ENCODE results near the gene CAMK2B.

DNA sequence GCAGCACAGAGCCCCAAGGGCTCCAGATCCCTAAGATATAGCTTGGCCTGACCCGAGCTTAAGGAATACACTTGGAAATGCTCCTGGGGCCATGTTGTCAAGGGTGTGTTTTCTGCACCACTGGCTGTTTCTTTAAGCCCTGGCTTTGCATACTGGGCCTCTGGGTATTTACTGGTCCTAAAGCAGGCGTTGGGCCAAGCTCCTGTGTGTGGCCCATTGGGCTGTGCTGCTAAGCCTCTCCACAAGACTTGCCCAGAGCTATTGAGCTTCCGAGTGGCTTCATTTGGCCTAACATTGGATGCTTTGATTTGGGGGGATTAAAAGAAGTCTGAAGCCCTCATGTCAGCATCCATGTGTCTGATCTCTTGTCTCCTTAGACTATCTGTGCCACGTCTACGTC is 119.4 kb downstream of the CAMK2B start:
- TF ChIP-seq EP300 (IDR thresholded peaks at IDR 0.05), result no peak
- TF ChIP-seq, protein P1, sequence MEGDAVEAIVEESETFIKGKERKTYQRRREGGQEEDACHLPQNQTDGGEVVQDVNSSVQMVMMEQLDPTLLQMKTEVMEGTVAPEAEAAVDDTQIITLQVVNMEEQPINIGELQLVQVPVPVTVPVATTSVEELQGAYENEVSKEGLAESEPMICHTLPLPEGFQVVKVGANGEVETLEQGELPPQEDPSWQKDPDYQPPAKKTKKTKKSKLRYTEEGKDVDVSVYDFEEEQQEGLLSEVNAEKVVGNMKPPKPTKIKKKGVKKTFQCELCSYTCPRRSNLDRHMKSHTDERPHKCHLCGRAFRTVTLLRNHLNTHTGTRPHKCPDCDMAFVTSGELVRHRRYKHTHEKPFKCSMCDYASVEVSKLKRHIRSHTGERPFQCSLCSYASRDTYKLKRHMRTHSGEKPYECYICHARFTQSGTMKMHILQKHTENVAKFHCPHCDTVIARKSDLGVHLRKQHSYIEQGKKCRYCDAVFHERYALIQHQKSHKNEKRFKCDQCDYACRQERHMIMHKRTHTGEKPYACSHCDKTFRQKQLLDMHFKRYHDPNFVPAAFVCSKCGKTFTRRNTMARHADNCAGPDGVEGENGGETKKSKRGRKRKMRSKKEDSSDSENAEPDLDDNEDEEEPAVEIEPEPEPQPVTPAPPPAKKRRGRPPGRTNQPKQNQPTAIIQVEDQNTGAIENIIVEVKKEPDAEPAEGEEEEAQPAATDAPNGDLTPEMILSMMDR (IDR thresholded peaks at IDR 0.05), result no peak

Measured in suprapubic skin (tissue), 3 donors.